ENCODE data around the gene FHIT.

DNA sequence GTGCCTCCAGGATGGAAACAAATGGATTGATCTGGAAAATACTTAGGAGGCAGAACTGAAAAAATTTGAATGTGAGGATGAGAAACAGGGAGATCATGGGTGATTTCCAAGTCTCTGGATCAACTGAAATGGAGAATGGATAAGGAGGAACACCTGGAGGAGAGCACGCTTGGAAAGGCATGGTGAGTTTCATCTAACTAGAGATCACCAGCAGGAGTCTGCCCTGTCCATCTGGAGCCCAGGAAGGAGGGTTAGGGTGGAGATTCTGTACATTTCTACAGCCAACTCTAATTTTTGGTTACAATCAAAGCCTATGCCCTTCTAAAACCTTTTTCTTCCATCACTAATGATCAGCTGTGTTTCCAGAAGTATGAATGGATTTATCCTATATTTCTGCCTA, 1205.6 kb downstream of the FHIT start:
- TF ChIP-seq, protein P1, sequence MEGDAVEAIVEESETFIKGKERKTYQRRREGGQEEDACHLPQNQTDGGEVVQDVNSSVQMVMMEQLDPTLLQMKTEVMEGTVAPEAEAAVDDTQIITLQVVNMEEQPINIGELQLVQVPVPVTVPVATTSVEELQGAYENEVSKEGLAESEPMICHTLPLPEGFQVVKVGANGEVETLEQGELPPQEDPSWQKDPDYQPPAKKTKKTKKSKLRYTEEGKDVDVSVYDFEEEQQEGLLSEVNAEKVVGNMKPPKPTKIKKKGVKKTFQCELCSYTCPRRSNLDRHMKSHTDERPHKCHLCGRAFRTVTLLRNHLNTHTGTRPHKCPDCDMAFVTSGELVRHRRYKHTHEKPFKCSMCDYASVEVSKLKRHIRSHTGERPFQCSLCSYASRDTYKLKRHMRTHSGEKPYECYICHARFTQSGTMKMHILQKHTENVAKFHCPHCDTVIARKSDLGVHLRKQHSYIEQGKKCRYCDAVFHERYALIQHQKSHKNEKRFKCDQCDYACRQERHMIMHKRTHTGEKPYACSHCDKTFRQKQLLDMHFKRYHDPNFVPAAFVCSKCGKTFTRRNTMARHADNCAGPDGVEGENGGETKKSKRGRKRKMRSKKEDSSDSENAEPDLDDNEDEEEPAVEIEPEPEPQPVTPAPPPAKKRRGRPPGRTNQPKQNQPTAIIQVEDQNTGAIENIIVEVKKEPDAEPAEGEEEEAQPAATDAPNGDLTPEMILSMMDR (conservative IDR thresholded peaks at IDR 0.05; ENCODE audit: low read depth, low read length) = no peak
- TF ChIP-seq EZH2phosphoT487 (IDR thresholded peaks at IDR 0.05; ENCODE audit: borderline replicate concordance, low read length) (no peak), EZH2 (IDR thresholded peaks at IDR 0.05; ENCODE audit: low read length, unreplicated experiment) (no peak)

Data from PC-3 (cell line).